Right lobe of liver (tissue), 6 donors: ENCODE measurements around the gene LAMC1. TPM values are rescaled to one million over a fixed set of nuclear protein-coding genes. Genes with fewer than 3 reads are reported as not detected.

Experiments used
- ATAC-seq, 4 donors: fragments of 200-7000 bp; cut with Tn5 transposase; one replicate each; pipeline ENCODE4 v1.9.1; 2020; ENCODE audit warnings: mild to moderate bottlenecking in 4 of 4, moderate library complexity in 4 of 4
- DNase-seq, 3 donors: peaks; one replicate each; pipeline ENCODE4 v3.0.0-alpha.2; 2020
- H3K27ac ChIP-seq, 3 donors: fragments of 200-600 bp; one replicate each; pipeline ENCODE4 v1.8.0; 2022
- H3K27me3 ChIP-seq, 2 donors: fragments of 200-600 bp; one replicate each; pipeline ENCODE4 v1.8.0; 2022
- H3K36me3 ChIP-seq, 4 donors: fragments of 200-600 bp; sonication (generic) in 1 of 4; one replicate each; pipeline versions ENCODE4 v1.5.1 to v1.8.0; 2017 to 2022; ENCODE audit warnings: control low read depth in 1 of 4
- H3K4me1 ChIP-seq, 4 donors: fragments of 200-600 bp; sonication (generic) in 1 of 4; one replicate each; pipeline versions ENCODE4 v1.5.1 to v1.8.0; 2017 to 2022; ENCODE audit warnings: control low read depth in 1 of 4
- H3K4me3 ChIP-seq, 3 donors: fragments of 200-600 bp; one replicate each; pipeline ENCODE4 v1.8.0; 2022
- H3K9me3 ChIP-seq, 4 donors: fragments of 200-600 bp; sonication (generic) in 1 of 4; one replicate each; pipeline versions ENCODE4 v1.5.1 to v1.8.0; 2017 to 2022; ENCODE audit warnings: control low read depth in 1 of 4
- POLR2A ChIP-seq: fragments of 450-650 bp; IDR thresholded peaks from one replicate; pipeline ENCODE4 v1.6.1; 2017; ENCODE audit warnings: antibody characterized with exemption, mild to moderate bottlenecking
- WGBS: methylation state at CpG from one replicate; pipeline ENCODE4 v1.1.6; 2018; ENCODE audit warnings: low coverage, low lambda C conversion rate; ENCODE audit not compliant: insufficient coverage; ENCODE audit errors: missing lambda C conversion rate; 5-methylcytosine and 5-hydroxymethylcytosine counted together
- intact Hi-C, 2 donors: fragments of 100-400 bp; cut with DNase I; formaldehyde crosslinking; loops; one replicate each; pipeline versions ENCODE4 v1.11.2 to v1.14.1; 2022
- total RNA-seq, 6 experiments: library from RNA; depleted of rRNA in 2 of 6; stranded (reverse); fragments of >200 nt in 2 of 6; fragmentation: NEBNext Ultra II Directional in 3 of 6; extraction: Animal tissue kit (Norgen Biotek cat#: 25700) in 3 of 6; gene quantifications; one replicate each; pipeline versions ENCODE4 v1.1.0 to v1.2.4, GENCODE V29; 2016 to 2023
- TF ChIP-seq, protein P1 (sequence below), 4 donors: fragments of 200-600 bp in 3 of 4; fragments of 450-650 bp in 1 of 4; IDR thresholded peaks; one replicate each; pipeline versions ENCODE4 v1.5.1 to v1.8.0; 2016 to 2022; ENCODE audit warnings: antibody characterized with exemption in 4 of 4, mild to moderate bottlenecking in 2 of 4
- donor health status: DM: no; HTN: yes; CAD: no.
- donor health status: DM: no; HTN: no; CAD: no.
- donor health status: DM: no; HTN: no; CAD: no.
- donor health status: DM: no; HTN: yes; CAD: no.
- donor health status: DM: no; HTN: yes; CAD: no.

LAMC1 gene
- total RNA-seq, 6 experiments from 2014 or later, result 18.5 to 53.2 (median 28.0) TPM

DNA sequence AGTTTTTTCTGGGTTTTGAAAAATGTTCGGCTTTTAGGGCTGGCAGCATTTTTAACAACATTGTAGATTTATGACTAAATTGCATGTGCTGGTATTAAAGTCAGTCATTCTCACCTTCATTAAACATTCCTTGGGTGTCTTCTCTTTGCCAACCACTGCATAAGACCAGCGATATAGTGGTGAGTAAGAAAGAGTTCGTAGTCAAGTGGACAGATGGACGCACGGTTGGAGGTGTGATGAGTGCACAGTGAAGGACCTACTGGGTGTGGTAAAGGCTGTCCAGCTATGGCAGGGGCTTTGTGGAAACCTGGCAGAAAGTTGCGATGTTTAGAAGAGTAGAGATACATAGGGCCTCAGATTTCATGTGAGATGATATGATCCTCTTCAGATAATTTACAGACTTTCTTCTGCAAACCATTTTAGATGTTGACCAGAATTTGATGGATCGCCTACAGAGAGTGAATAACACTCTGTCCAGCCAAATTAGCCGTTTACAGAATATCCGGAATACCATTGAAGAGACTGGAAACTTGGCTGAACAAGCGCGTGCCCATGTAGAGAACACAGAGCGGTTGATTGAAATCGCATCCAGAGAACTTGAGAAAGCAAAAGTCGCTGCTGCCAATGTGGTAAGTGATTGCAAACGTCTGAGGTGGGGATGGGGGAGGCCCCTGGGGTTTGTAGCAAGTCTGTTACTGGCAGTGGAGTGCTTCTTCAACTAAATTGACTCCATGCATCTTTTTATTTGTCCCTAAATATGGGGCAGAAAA is 106.9 kb downstream of the LAMC1 start:
- Histone ChIP-seq H3K9me3 (no peaks in the 10 kb centered on the region), H3K36me3 (peaks cover 0 to 60% (median 27%) of the 10 kb centered on the region in 4 donors), H3K4me1 (no peaks in the 10 kb centered on the region), H3K27me3 (no peaks in the 10 kb centered on the region), H3K27ac (no peak overlapping the region), H3K4me3 (no peak overlapping the region)
- DNase-seq, result no peak
- TF ChIP-seq POLR2A, result no peak
- TF ChIP-seq, protein P1, sequence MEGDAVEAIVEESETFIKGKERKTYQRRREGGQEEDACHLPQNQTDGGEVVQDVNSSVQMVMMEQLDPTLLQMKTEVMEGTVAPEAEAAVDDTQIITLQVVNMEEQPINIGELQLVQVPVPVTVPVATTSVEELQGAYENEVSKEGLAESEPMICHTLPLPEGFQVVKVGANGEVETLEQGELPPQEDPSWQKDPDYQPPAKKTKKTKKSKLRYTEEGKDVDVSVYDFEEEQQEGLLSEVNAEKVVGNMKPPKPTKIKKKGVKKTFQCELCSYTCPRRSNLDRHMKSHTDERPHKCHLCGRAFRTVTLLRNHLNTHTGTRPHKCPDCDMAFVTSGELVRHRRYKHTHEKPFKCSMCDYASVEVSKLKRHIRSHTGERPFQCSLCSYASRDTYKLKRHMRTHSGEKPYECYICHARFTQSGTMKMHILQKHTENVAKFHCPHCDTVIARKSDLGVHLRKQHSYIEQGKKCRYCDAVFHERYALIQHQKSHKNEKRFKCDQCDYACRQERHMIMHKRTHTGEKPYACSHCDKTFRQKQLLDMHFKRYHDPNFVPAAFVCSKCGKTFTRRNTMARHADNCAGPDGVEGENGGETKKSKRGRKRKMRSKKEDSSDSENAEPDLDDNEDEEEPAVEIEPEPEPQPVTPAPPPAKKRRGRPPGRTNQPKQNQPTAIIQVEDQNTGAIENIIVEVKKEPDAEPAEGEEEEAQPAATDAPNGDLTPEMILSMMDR (IDR thresholded peaks at IDR 0.05), result no peak
- ATAC-seq, result no peak
- WGBS, result 93% methylated on average over 15 of the region's 15 CpGs
- intact Hi-C loops, result no loop called here

DNA sequence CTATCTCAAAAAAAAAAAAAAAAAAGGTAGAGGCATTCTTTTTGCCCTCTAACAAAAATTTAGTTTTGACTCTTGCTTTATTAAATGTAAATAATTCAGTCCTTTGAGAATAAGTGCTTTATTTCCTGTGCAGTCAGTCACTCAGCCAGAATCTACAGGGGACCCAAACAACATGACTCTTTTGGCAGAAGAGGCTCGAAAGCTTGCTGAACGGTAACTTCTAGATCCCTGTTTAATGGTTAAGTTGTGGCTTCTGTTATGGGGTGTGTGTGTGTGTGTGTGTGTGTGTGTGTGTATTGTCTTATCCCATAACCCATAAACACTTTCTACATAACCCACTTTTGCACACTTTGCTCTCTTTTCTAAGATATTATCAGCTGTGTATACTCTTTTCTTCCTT is 107.9 kb downstream of the LAMC1 start:
- intact Hi-C loops, result no loop called here
- Histone ChIP-seq H3K4me1 (no peaks in the 10 kb centered on the region), H3K36me3 (peaks cover 0 to 54% (median 26%) of the 10 kb centered on the region in 4 donors), H3K27ac (no peak overlapping the region), H3K4me3 (no peak overlapping the region), H3K27me3 (no peaks in the 10 kb centered on the region), H3K9me3 (no peaks in the 10 kb centered on the region)
- ATAC-seq (no peak), DNase-seq (no peak)
- no peak for TF ChIP-seq POLR2A
- TF ChIP-seq, protein P1 (IDR thresholded peaks at IDR 0.05), result no peak
- no CpG with 5 or more reads among the region's 2 CpGs for WGBS

DNA sequence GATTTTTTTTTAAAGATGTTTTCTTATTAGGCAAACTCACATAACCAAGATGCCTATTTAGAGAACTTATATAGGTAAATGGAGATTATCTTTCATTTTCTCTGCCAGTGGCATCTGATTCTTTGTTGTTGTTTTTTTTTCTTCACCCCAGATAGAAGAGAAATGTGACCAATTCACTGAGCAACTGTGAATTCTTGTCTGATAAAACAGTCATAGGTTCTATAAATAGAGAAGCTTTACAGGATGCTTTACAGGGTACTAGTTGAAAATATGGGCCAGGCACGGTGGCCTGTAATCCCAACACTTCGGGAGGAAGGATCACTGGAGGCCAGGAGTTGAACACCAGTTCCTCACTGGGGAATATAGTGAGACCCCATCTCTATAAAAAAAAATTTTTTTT is 112.1 kb downstream of the LAMC1 start:
- TF ChIP-seq, protein P1 (IDR thresholded peaks at IDR 0.05), result no peak
- no peak for TF ChIP-seq POLR2A
- no peaks in the 10 kb centered on the region for H3K27me3 ChIP-seq
- H3K36me3 ChIP-seq, result peaks cover 0 to 50% (median 13%) of the 10 kb centered on the region in 4 donors
- H3K4me3 ChIP-seq, result no peak overlapping the region
- H3K27ac ChIP-seq, result no peak overlapping the region
- peaks cover 0 to 18% (median 1%) of the 10 kb centered on the region in 4 donors for H3K4me1 ChIP-seq
- DNase-seq (no peak), ATAC-seq (no peak)
- intact Hi-C loops, result no loop called here
- WGBS, result 96% methylated on average over 2 of the region's 2 CpGs
- no peaks in the 10 kb centered on the region for H3K9me3 ChIP-seq

DNA sequence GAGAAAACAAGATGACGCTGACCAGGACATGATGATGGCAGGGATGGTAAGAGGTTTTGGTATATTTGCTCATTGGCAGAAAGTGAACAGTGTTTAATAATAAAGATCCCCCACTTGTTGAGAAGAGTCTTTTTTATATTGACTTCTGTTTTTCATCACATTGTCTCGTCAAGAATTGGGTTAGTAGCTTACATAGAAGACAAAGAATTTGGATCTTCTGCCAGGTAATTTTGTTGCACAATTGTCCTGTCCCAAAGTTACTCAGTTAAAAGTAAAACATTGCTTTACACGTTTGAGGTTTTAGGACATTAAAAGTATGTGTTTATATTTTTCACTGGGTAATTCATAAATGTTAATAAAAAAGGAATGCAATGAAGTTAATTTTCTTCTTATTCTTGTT is 114.6 kb downstream of the LAMC1 start:
- H3K4me3 ChIP-seq, result no peak overlapping the region
- H3K9me3 ChIP-seq, result no peaks in the 10 kb centered on the region
- H3K4me1 ChIP-seq, result peaks cover 0 to 18% (median 1%) of the 10 kb centered on the region in 4 donors
- peak; percentile 28 to 72 (median 60) for ATAC-seq
- H3K36me3 ChIP-seq, result peaks cover 0 to 45% (median 11%) of the 10 kb centered on the region in 4 donors
- no peak overlapping the region for H3K27ac ChIP-seq
- intact Hi-C loops, result no loop called here
- no peak for DNase-seq
- no peaks in the 10 kb centered on the region for H3K27me3 ChIP-seq
- TF ChIP-seq POLR2A, result no peak
- TF ChIP-seq, protein P1 (IDR thresholded peaks at IDR 0.05), result no peak
- WGBS, result 36% methylated on average over 3 of the region's 3 CpGs
